Measurements from ENCODE around the gene ACD. TPM values are rescaled to one million over a fixed set of nuclear protein-coding genes. Genes with fewer than 3 reads are reported as not detected.

The ACD gene
- total and polyA plus RNA-seq, 12 donors = 6.9 to 15.0 (median 8.6) TPM

DNA sequence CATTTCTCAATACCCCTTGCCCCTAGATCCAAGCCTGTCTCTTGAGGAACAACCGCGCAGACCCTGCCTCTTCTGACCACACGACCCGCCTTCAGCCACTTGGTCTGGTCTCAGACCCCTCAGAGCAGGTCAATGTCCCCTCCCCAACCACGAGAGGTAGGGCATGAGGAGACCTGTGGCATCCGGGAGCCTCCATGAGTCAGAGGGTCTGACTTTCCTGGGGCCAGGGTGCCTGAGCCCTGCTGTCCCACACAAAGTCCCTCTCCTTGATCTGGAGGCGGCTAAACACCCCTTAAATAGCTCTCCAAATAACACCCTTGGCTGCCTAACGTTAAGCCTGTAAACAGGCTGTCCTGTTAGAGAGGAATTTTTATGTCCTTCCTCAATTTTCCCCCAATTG is 10.0 kb downstream of the ACD start:
- Histone ChIP-seq H3K27me3 (peaks cover 24 to 100% (median 94%) of the 10 kb centered on the region in 7 donors), H3K27ac (no peak overlapping the region), H3K36me3 (no peaks in the 10 kb centered on the region), H3K9me3 (no peaks in the 10 kb centered on the region), H3K4me3 (no peak overlapping the region), H3K4me1 (peaks cover 3 to 36% (median 15%) of the 10 kb centered on the region in 9 donors)
- intact Hi-C loops (cut with DNase I) = loop anchor here in 2 of 10 donors (5.0 to 10.0 kb wide), 2 partner anchors 85 to 88 kb away; partner anchors contain the start of gene CTCF (in 2 of the 2)
- 63 to 64% methylated on average over 8 of the region's 8 CpGs for WGBS, 2 donors
- TF ChIP-seq, protein P1, sequence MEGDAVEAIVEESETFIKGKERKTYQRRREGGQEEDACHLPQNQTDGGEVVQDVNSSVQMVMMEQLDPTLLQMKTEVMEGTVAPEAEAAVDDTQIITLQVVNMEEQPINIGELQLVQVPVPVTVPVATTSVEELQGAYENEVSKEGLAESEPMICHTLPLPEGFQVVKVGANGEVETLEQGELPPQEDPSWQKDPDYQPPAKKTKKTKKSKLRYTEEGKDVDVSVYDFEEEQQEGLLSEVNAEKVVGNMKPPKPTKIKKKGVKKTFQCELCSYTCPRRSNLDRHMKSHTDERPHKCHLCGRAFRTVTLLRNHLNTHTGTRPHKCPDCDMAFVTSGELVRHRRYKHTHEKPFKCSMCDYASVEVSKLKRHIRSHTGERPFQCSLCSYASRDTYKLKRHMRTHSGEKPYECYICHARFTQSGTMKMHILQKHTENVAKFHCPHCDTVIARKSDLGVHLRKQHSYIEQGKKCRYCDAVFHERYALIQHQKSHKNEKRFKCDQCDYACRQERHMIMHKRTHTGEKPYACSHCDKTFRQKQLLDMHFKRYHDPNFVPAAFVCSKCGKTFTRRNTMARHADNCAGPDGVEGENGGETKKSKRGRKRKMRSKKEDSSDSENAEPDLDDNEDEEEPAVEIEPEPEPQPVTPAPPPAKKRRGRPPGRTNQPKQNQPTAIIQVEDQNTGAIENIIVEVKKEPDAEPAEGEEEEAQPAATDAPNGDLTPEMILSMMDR (IDR thresholded peaks at IDR 0.05) = no peak
- DNase-seq (no peak), ATAC-seq (no peak)

DNA sequence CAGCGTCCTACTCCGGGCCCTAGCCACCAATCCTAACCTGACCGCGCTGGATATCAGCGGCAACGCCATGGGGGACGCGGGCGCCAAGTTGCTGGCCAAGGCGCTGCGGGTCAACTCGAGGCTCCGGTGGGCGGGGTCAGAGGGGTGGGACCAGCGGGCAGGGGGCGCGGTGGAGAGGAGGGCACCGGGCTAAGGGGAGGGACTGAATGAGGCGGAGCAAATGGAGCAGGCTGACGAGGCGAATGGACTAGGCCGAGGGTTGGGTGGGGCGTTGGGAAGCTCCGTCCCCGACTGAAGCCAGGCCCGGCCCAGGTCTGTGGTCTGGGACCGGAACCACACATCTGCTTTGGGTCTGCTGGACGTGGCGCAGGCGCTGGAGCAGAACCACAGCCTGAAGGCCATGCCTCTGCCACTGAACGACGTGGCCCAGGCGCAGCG is 10.5 kb downstream of the ACD start:
- TF ChIP-seq, protein P1 (IDR thresholded peaks at IDR 0.05) = no peak
- Histone ChIP-seq H3K4me1 (peaks cover 3 to 42% (median 16%) of the 10 kb centered on the region in 9 donors), H3K27me3 (peaks cover 24 to 100% (median 92%) of the 10 kb centered on the region in 7 donors), H3K9me3 (no peaks in the 10 kb centered on the region), H3K27ac (no peak overlapping the region), H3K36me3 (no peaks in the 10 kb centered on the region), H3K4me3 (no peak overlapping the region)
- DNase-seq (peak in 1 of 2 donors; percentile 47), ATAC-seq (peak in 5 of 8 donors; percentile 17 to 43 (median 28))
- WGBS, 2 donors = 9 to 18% methylated on average over 30 to 34 of the region's 34 CpGs
- intact Hi-C loops (cut with DNase I) = loop anchor here in 3 of 10 donors (5.0 to 10.0 kb wide), 2 partner anchors 105 to 127 kb away; no protein-coding TSS in a partner anchor

DNA sequence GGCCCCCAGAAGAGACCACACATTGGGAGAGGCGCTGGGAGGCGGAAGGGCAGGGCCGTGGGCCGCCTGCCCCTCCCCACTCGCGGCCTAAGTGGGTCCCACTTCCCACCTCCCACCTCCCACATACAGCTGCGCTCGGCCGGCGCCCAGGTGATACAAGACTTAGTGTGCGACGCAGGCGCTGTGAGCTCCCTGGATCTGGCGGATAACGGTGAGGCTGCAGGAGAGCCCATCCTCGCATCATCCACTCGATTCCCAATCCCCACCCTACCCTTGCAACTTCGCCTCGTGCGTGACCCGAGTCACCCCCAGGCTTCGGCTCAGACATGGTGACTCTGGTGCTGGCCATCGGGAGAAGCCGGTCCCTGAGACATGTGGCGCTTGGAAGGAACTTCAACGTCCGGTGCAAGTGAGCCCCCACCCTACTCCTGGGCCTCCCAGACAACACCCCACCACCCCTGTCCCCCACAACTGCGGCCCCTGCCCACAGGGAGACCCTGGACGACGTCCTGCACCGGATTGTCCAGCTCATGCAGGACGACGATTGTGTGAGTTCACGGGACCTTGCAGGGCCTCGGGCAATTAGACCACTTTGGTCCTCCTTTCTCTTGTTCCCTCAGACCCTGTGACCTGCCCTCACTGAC is 11.2 kb downstream of the ACD start:
- intact Hi-C loops (cut with DNase I) = loop anchor here in 3 of 10 donors (5.0 to 10.0 kb wide), 2 partner anchors 104 to 127 kb away; no protein-coding TSS in a partner anchor
- ATAC-seq = no peak
- Histone ChIP-seq H3K4me3 (no peak overlapping the region), H3K27me3 (peaks cover 24 to 95% (median 85%) of the 10 kb centered on the region in 7 donors), H3K27ac (no peak overlapping the region), H3K4me1 (peaks cover 3 to 41% (median 18%) of the 10 kb centered on the region in 9 donors), H3K36me3 (no peaks in the 10 kb centered on the region), H3K9me3 (no peaks in the 10 kb centered on the region)
- 42 to 50% methylated on average over 35 of the region's 35 CpGs for WGBS, 2 donors
- no peak for DNase-seq
- TF ChIP-seq, protein P1 (IDR thresholded peaks at IDR 0.05) = no peak

DNA sequence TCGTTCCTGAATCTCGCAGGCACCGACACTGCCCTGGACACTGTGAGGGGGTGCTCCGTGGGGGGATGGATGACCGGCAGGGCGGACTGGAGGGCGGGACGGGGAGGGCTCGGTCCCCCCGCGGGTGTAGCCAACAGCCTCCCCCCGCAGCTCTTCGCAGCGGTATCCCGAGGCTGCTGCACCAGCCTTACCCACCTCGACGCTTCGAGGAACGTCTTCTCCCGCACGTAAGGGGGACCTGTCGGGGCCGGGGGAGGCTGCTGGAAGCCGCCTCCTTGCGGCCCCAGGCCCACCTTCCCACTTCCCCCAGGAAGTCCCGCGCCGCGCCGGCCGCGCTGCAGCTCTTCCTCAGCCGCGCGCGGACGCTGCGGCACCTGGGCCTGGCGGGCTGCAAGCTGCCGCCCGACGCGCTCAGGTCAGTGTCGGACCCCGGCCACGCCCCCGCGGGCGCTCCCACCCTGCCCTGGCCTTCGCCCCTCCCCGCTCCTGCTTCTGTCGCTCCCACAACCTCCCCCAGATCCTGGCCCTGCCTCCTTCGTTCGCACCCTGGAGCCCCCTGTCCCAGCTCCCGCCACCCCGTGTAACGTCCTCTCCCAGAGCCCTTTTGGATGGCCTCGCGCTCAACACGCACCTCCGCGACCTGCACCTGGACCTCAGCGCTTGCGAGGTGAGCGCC is 11.8 kb downstream of the ACD start:
- TF ChIP-seq, protein P1 (IDR thresholded peaks at IDR 0.05) = no peak
- no peak for ATAC-seq
- H3K27ac ChIP-seq = no peak overlapping the region
- 18 to 20% methylated on average over 51 to 65 of the region's 65 CpGs for WGBS, 2 donors
- no peak for DNase-seq
- intact Hi-C loops (cut with DNase I) = loop anchor here in 3 of 10 donors (5.0 to 10.0 kb wide), 2 partner anchors 103 to 126 kb away; no protein-coding TSS in a partner anchor
- no peak overlapping the region for H3K4me3 ChIP-seq
- peaks cover 24 to 88% (median 79%) of the 10 kb centered on the region in 7 donors for H3K27me3 ChIP-seq
- H3K36me3 ChIP-seq = no peaks in the 10 kb centered on the region
- no peaks in the 10 kb centered on the region for H3K9me3 ChIP-seq
- peaks cover 1 to 34% (median 13%) of the 10 kb centered on the region in 9 donors for H3K4me1 ChIP-seq
